SK-N-SH (cell line): ENCODE measurements around the gene MYO16. TPM values are rescaled to one million over a fixed set of nuclear protein-coding genes. Genes with fewer than 3 reads are reported as not detected.
A peak's percentile ranks its signal among the peaks of the same experiment; 100 is the strongest.

Experiments
- CTCF ChIA-PET: fragments of 300-600, 350-600 bp; formaldehyde crosslinking; extraction: SDS; loops from one replicate; lab custom pipeline; 2021; lab: Yijun Ruan, JAX
- POLR2A ChIA-PET: fragments of 350-600 bp; sonication (Branson Sonifier 250); formaldehyde crosslinking; extraction: SDS; loops from one replicate; lab custom pipeline; 2020; ENCODE audit warnings: antibody characterized with exemption, inconsistent platforms; lab: Yijun Ruan, JAX
- DNase-seq: peaks from one replicate; pipeline ENCODE4 v3.0.0; 2012
- H2AFZ ChIP-seq: fragments of 200-600 bp; sonication (generic); 2 replicates; pipeline ENCODE4 v1.8.1; 2016; ENCODE audit warnings: antibody characterized with exemption, mild to moderate bottlenecking, low read depth
- H3F3A ChIP-seq: fragments of 200-600 bp; sonication (generic); replicated peaks from 2 replicates; pipeline ENCODE3; 2016; ENCODE audit warnings: antibody characterized with exemption, mild to moderate bottlenecking; ENCODE audit not compliant: insufficient read depth
- H3K27ac ChIP-seq, 2 experiments: fragments of 200-500 bp in 1 of 2; fragments of 200-600 bp in 1 of 2; sonication (Bioruptor generic) in 1 of 2; sonication (generic), shearing (Covaris generic) in 1 of 2; 2 replicates each; pipeline versions ENCODE4 v1.5.1 to v1.6.1; 2014 to 2016; ENCODE audit warnings: low read depth in 2 of 2, inconsistent platforms in 1 of 2, low read length in 1 of 2, mild to moderate bottlenecking in 1 of 2, mixed read lengths in 1 of 2
- H3K27me3 ChIP-seq: fragments of 200-600 bp; sonication (generic), shearing (Covaris generic); 2 replicates; pipeline ENCODE4 v1.6.1; 2016; ENCODE audit warnings: mixed run types; ENCODE audit not compliant: insufficient read depth
- H3K36me3 ChIP-seq, 2 experiments: fragments of 200-500 bp in 1 of 2; fragments of 200-600 bp in 1 of 2; sonication (Bioruptor generic) in 1 of 2; sonication (generic) in 1 of 2; replicated peaks in 1 of 2; 2 replicates each; pipeline versions ENCODE3 to v1.5.1; 2014 to 2016; ENCODE audit warnings: low read length in 1 of 2, mild to moderate bottlenecking in 1 of 2; ENCODE audit not compliant: insufficient read depth in 2 of 2, control insufficient read depth in 1 of 2
- H3K4me1 ChIP-seq, 2 experiments: fragments of 200-500 bp in 1 of 2; fragments of 200-600 bp in 1 of 2; sonication (Bioruptor generic) in 1 of 2; sonication (generic), shearing (Covaris generic) in 1 of 2; 2 replicates each; pipeline versions ENCODE4 v1.5.1 to v1.6.1; 2014 to 2016; ENCODE audit warnings: low read depth in 1 of 2, low read length in 1 of 2, mixed run types in 1 of 2; ENCODE audit not compliant: insufficient read depth in 2 of 2, control insufficient read depth in 1 of 2
- H3K4me2 ChIP-seq: fragments of 200-600 bp; sonication (generic), shearing (Covaris generic); 2 replicates; pipeline ENCODE4 v1.6.1; 2017; ENCODE audit warnings: mixed run types
- H3K4me3 ChIP-seq, 2 experiments: fragments of 200-500 bp in 1 of 2; fragments of 200-600 bp in 1 of 2; sonication (Bioruptor generic) in 1 of 2; sonication (generic), shearing (Covaris generic) in 1 of 2; 2 replicates each; pipeline versions ENCODE4 v1.5.1 to v1.8.1; 2014 to 2016; ENCODE audit warnings: low read depth in 2 of 2, inconsistent platforms in 1 of 2, low read length in 1 of 2, mild to moderate bottlenecking in 1 of 2, mixed read lengths in 1 of 2, moderate library complexity in 1 of 2
- H3K79me2 ChIP-seq: fragments of 200-600 bp; sonication (generic); 2 replicates; pipeline ENCODE4 v1.8.1; 2017; ENCODE audit warnings: mild to moderate bottlenecking; ENCODE audit not compliant: insufficient read depth
- H3K9ac ChIP-seq: fragments of 200-600 bp; sonication (generic); 2 replicates; pipeline ENCODE4 v1.6.1; 2017; ENCODE audit warnings: mixed run types
- H3K9me2 ChIP-seq: fragments of 200-600 bp; sonication (generic); 2 replicates; pipeline ENCODE4 v1.6.1; 2017; ENCODE audit warnings: mixed run types
- H3K9me3 ChIP-seq: fragments of 200-600 bp; sonication (generic); 2 replicates; pipeline ENCODE4 v1.6.1; 2017; ENCODE audit warnings: mixed run types, mild to moderate bottlenecking, moderate library complexity
- H4K20me1 ChIP-seq: fragments of 200-600 bp; sonication (generic); 2 replicates; pipeline ENCODE4 v1.6.1; 2017; ENCODE audit warnings: mild to moderate bottlenecking, mixed run types; ENCODE audit not compliant: insufficient read depth
- ELF1 ChIP-seq: IDR thresholded peaks from 2 replicates; pipeline ENCODE4 v1.4.0; 2012
- EZH2phosphoT487 ChIP-seq: fragments of 200-600 bp; sonication (generic); IDR thresholded peaks from 2 replicates; pipeline ENCODE4 v1.6.1; 2017; ENCODE audit warnings: low read depth, mixed run types, mild to moderate bottlenecking, antibody characterized with exemption, moderate library complexity, borderline replicate concordance
- GABPA ChIP-seq: IDR thresholded peaks from 2 replicates; pipeline ENCODE4 v1.4.0; 2012; ENCODE audit warnings: low read depth, mild to moderate bottlenecking
- GATA2 ChIP-seq: sonication (generic); formaldehyde crosslinking; IDR thresholded peaks from 2 replicates; pipeline ENCODE4 v1.5.0; 2020; ENCODE audit warnings: mild to moderate bottlenecking, missing genetic modification reagents
- MEF2A ChIP-seq: IDR thresholded peaks from 2 replicates; pipeline ENCODE4 v1.4.0; 2012; ENCODE audit warnings: low read depth, borderline replicate concordance
- MXI1 ChIP-seq: IDR thresholded peaks from 2 replicates; pipeline ENCODE4 v1.6.1; 2012; ENCODE audit warnings: mild to moderate bottlenecking, low read depth, low read length, improper control_type of control experiment
- NFIC ChIP-seq: IDR thresholded peaks from 2 replicates; pipeline ENCODE4 v1.4.0; 2012; ENCODE audit warnings: borderline replicate concordance
- PBX3 ChIP-seq: IDR thresholded peaks from 2 replicates; pipeline ENCODE4; 2012
- RAD21 ChIP-seq: IDR thresholded peaks from 2 replicates; pipeline ENCODE4 v1.6.1; 2012; ENCODE audit warnings: mild to moderate bottlenecking, low read length
- RFX5 ChIP-seq: IDR thresholded peaks from 2 replicates; pipeline ENCODE4 v1.6.1; 2012; ENCODE audit warnings: mild to moderate bottlenecking, improper control_type of control experiment, low read length
- TCF12 ChIP-seq: IDR thresholded peaks from 2 replicates; pipeline ENCODE4 v1.4.0; 2012
- TEAD4 ChIP-seq: IDR thresholded peaks from 2 replicates; pipeline ENCODE4 v1.4.0; 2012; ENCODE audit warnings: mild to moderate bottlenecking, borderline replicate concordance; ENCODE audit not compliant: insufficient read depth
- USF2 ChIP-seq: fragments of 150-350 bp; IDR thresholded peaks from 2 replicates; pipeline ENCODE4 v1.6.1; 2017; ENCODE audit warnings: antibody characterized with exemption, low read length, low read depth, borderline replicate concordance
- YY1 ChIP-seq: IDR thresholded peaks from 2 replicates; pipeline ENCODE4 v1.4.0; 2012; ENCODE audit warnings: low read depth, mild to moderate bottlenecking
- WGBS: methylation state at CpG from one replicate; pipeline ENCODE4 v1.1.6; 2017; ENCODE audit warnings: low lambda C conversion rate; 5-methylcytosine and 5-hydroxymethylcytosine counted together
- polyA plus RNA-seq, 3 experiments: library from polyadenylated mRNA; depleted of rRNA; stranded (reverse); fragments of >200 nt; gene quantifications; 2 replicates each; pipeline ENCODE4 v1.2.3, GENCODE V29; 2012
- TF ChIP-seq, protein P1 (sequence below): IDR thresholded peaks from 2 replicates; pipeline ENCODE4 v1.4.0; 2012; ENCODE audit warnings: low read depth
- TF ChIP-seq, protein P2 (sequence below): fragments of 150-350 bp; IDR thresholded peaks from 2 replicates; pipeline ENCODE4 v1.6.1; 2016; ENCODE audit warnings: mild to moderate bottlenecking, low read depth, low read length

The MYO16 gene
- polyA plus RNA-seq, 1 of the 3 experiments (the other 2 are of a cell fraction): 0.07 TPM

GRCh38 chr13:109160357-109160756 lies 530.9 kb downstream of the MYO16 start:
- POLR2A ChIA-PET: no interaction called here
- TF ChIP-seq, protein P1, sequence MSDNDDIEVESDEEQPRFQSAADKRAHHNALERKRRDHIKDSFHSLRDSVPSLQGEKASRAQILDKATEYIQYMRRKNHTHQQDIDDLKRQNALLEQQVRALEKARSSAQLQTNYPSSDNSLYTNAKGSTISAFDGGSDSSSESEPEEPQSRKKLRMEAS: no peak
- no peak for TF ChIP-seq PBX3
- TF ChIP-seq MEF2A: no peak
- no peak for TF ChIP-seq RAD21
- TF ChIP-seq, all 33 proteins: peak for 0
- CTCF ChIA-PET: no interaction called here

DNA sequence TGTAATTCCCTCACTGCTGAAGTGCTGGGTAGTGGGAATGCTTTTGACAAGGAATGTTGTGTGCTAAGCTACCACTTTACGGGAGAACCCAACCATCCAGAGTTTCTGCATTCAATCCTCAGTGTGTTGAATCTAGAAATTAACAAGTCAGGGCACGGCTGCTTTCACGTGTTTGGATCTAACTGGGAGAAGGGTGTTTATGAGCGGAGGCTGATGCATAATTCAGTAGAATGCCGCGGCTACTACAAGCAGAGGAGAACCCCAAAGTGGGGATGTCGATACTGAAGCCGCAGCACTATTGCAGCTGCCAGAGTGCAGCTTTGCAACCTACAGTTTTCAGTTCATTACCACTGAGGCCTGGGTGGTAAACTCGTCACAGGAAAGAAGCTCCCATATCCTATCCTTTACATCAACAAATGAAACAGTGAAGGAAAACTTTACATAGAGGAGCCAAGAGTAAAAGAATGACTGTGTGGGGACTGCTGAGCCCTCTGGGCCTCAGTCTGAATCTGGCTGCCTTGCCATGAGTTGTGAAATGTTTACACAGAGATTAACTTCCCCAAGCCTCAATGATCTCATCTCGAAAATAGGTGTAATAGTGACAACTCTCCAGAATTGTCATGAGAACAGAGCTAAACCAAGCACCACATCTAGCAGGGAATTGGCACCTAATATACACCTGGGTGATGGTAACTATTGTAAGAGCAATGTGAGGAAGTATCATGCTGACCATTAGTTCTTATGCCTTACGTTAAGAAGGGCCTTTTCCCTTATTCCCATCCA lies 531.7 kb downstream of the MYO16 start:
- Histone ChIP-seq H2AFZ (no peak overlapping the region), H3K9me2 (no peaks in the 10 kb centered on the region), H3F3A (peaks cover 8% of the 10 kb centered on the region), H3K4me2 (no peak overlapping the region), H3K79me2 (no peaks in the 10 kb centered on the region), H3K36me3 (no peaks in the 10 kb centered on the region), H3K4me3 (no peak overlapping the region), H3K4me1 (peaks cover 7 to 23% of the 10 kb centered on the region in 2 experiments; a peak in 3 of 4 replicates), H3K27me3 (no peaks in the 10 kb centered on the region), H4K20me1 (no peaks in the 10 kb centered on the region), H3K9ac (no peak overlapping the region), H3K9me3 (no peaks in the 10 kb centered on the region), H3K27ac (no peak overlapping the region)
- no peak for DNase-seq
- ChIA-PET POLR2A (no interaction called here), CTCF (no interaction called here)
- no peak for TF ChIP-seq EZH2phosphoT487
- WGBS: 95% methylated on average over 11 of the region's 11 CpGs

More at GRCh38 chr13:109160357-109160756, 530.9 kb downstream of the MYO16 start:
- no peak overlapping the region for H2AFZ ChIP-seq
- H3K27me3 ChIP-seq: no peaks in the 10 kb centered on the region
- peaks cover 15% of the 10 kb centered on the region for H3F3A ChIP-seq
- no peak overlapping the region for H3K4me3 ChIP-seq
- H4K20me1 ChIP-seq: no peaks in the 10 kb centered on the region
- no peak overlapping the region for H3K4me2 ChIP-seq
- H3K9ac ChIP-seq: no peak overlapping the region
- H3K9me3 ChIP-seq: no peaks in the 10 kb centered on the region
- H3K4me1 ChIP-seq: peaks cover 14 to 29% of the 10 kb centered on the region in 2 experiments
- 94% methylated on average over 4 of the region's 4 CpGs for WGBS
- no peaks in the 10 kb centered on the region for H3K9me2 ChIP-seq
- no peak for DNase-seq
- H3K36me3 ChIP-seq: no peaks in the 10 kb centered on the region
- peak overlapping the region in 1 of 2 experiments; percentile 43; a peak in 2 of 4 replicates for H3K27ac ChIP-seq
- H3K79me2 ChIP-seq: no peaks in the 10 kb centered on the region

DNA sequence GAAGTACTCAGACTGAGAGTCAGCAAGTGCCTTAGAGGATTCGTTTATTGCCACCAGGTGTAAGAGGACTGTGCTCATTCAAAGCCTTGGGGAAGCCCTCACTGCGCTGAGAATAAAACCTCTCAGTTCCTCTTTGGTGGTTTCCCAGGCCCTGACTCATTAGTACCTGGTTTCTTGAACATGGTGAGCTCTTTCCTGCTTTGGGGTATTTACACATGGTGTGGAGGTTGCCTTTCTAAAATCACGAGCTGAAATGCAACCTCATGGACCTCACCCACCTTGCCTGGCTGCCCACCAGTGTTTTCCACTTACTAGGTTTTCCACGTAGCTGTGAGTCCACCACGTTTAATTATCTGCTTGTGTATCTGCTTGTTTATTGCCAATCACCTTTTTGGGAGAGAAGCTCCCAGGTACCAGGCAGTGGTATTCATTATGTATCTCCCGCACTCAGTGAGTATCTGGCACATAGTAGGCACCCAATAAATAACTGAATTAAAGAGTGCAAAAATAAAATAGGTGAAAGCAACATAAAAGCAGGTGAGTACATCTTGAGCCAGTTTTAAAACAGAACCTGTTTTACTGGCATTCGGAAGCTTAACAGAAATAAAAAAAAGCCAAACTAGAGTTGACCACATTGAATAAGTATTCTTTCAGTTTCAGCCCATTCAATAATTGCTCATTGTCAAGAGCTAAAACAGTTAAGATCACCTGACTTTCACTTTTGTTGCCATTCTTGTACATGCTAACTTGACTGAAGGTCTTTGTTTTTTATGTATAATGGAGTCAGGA lies 533.0 kb downstream of the MYO16 start:
- 85% methylated on average over 7 of the region's 7 CpGs for WGBS
- Histone ChIP-seq H3K4me2 (no peak overlapping the region), H3K9me2 (no peaks in the 10 kb centered on the region), H3K36me3 (no peaks in the 10 kb centered on the region), H3K27me3 (no peaks in the 10 kb centered on the region), H3K9me3 (no peaks in the 10 kb centered on the region), H3K79me2 (no peaks in the 10 kb centered on the region), H2AFZ (no peak overlapping the region), H3K4me1 (peaks cover 0 to 15% of the 10 kb centered on the region in 2 experiments; a peak in 2 of 4 replicates), H3F3A (no peaks in the 10 kb centered on the region), H3K27ac (no peak overlapping the region), H3K9ac (no peak overlapping the region), H3K4me3 (no peak overlapping the region), H4K20me1 (no peaks in the 10 kb centered on the region)
- DNase-seq: no peak
- ChIA-PET CTCF (interaction anchor here (0.6 kb wide), 1 partner anchor 16 kb away, joined by 3 read pairs; no protein-coding TSS in a partner anchor), POLR2A (no interaction called here)
- TF ChIP-seq ELF1 (no peak), RFX5 (no peak), USF2 (no peak), GATA2 (CRISPR knock-in tag) (no peak), GABPA (no peak), YY1 (no peak), MXI1 (no peak), TCF12 (no peak), NFIC (no peak), TEAD4 (no peak), RAD21 (no peak)
- TF ChIP-seq, protein P2, sequence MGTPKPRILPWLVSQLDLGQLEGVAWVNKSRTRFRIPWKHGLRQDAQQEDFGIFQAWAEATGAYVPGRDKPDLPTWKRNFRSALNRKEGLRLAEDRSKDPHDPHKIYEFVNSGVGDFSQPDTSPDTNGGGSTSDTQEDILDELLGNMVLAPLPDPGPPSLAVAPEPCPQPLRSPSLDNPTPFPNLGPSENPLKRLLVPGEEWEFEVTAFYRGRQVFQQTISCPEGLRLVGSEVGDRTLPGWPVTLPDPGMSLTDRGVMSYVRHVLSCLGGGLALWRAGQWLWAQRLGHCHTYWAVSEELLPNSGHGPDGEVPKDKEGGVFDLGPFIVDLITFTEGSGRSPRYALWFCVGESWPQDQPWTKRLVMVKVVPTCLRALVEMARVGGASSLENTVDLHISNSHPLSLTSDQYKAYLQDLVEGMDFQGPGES: no peak
- TF ChIP-seq, protein P1: no peak
